HG03064 (cell line): ENCODE data around the gene UBA1.

Experiments
- ATAC-seq: cut with Tn5 transposase; IDR thresholded peaks from one replicate; pipeline ENCODE4 v1.9.1; 2021; ENCODE audit warnings: low read depth; ENCODE audit not compliant: unreplicated experiment

Gene UBA1

GRCh38 chrX:47193475-47194193, at the start of gene UBA1:
Gene UBA1, plus strand, starts transcription at chrX:47193829. Its CDS starts 4,974 bp downstream, at chrX:47198803.
- peak; percentile 75 for ATAC-seq

GRCh38 chrX:47143894-47144625, 49.6 kb upstream of the UBA1 start:
- peak; percentile 6 for ATAC-seq

GRCh38 chrX:47144626-47145394, 48.8 kb upstream of the UBA1 start, which contains the start of the genes NDUFB11 and RBM10:
Gene NDUFB11, minus strand, starts transcription at chrX:47144702. Its CDS starts 23 bp downstream, at chrX:47144679.
Gene RBM10, plus strand, starts transcription at chrX:47145221. Its CDS starts 2,261 bp downstream, at chrX:47147482.
- peak; percentile 84 for ATAC-seq

- peak; percentile 17 for ATAC-seq
These were observed 48.1 kb upstream of the UBA1 start for GRCh38 chrX:47145395-47146120.

GRCh38 chrX:47146121-47146935, 47.3 kb upstream of the UBA1 start:
- ATAC-seq = no peak

- no peak for ATAC-seq
These were observed 46.4 kb upstream of the UBA1 start for GRCh38 chrX:47146936-47147859.

- ATAC-seq = no peak
These were observed 44.7 kb upstream of the UBA1 start for GRCh38 chrX:47148946-47149345.

GRCh38 chrX:47151435-47151834, 42.2 kb upstream of the UBA1 start:
- ATAC-seq = no peak

GRCh38 chrX:47156611-47157520, 36.8 kb upstream of the UBA1 start:
- ATAC-seq = no peak

GRCh38 chrX:47158131-47158530, 35.5 kb upstream of the UBA1 start:
- no peak for ATAC-seq

- ATAC-seq = no peak
These were observed 34.8 kb upstream of the UBA1 start for GRCh38 chrX:47158781-47159180.

GRCh38 chrX:47160781-47161180, 32.8 kb upstream of the UBA1 start:
- no peak for ATAC-seq

GRCh38 chrX:47162927-47163583, 30.6 kb upstream of the UBA1 start:
- ATAC-seq = no peak

GRCh38 chrX:47164420-47164819, 29.2 kb upstream of the UBA1 start:
- no peak for ATAC-seq

GRCh38 chrX:47166126-47166525, 27.5 kb upstream of the UBA1 start:
- no peak for ATAC-seq

- no peak for ATAC-seq
These were observed 25.0 kb upstream of the UBA1 start for GRCh38 chrX:47168495-47169073.

- no peak for ATAC-seq
These were observed 24.4 kb upstream of the UBA1 start for GRCh38 chrX:47169273-47169672.
